HG02840 (cell line): ENCODE measurements around the gene GNG2.

Source experiments
- ATAC-seq: cut with Tn5 transposase; IDR thresholded peaks from one replicate; pipeline ENCODE4 v1.9.1; 2021; ENCODE audit warnings: mild to moderate bottlenecking, moderate library complexity, moderate number of reproducible peaks; ENCODE audit not compliant: unreplicated experiment, low FRiP score

The GNG2 gene

DNA sequence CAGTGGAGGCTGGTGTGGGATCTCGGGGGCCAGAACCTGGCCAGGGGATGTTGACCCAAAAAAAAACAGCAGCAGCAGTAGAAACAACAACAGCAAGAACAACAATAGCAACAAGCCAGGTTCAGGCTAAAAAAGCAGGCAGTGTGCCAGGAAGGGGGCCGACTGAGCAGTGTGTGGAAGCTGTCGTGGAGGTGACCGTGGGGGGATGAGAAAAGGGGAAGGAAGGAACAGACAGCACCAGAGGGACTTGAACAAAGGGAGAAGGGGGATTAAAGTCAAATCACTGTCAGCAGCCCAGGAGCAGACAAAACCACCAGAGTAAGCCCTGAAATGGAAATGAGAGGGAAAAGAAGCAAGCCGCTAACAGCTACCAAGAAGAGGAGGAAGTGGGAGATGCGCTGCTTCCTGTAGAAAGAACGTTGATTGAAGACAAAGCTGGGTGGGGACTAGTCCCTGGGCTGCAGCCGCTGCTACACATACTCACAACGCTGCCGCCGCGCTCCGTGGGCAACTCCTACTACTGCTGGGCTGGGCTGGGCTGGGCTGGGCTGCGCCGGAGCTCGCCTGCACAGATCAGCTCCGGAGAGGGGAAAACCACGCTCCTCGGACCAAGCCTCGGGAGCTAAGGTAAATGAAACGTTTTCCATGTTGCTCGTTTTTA is at the start of gene GNG2:
Gene GNG2 (plus strand): TSS at position 449 of the 661 bp plus-strand sequence. CDS start 90,067 bp downstream, outside the sequence.
- peak; percentile 80 for ATAC-seq

DNA sequence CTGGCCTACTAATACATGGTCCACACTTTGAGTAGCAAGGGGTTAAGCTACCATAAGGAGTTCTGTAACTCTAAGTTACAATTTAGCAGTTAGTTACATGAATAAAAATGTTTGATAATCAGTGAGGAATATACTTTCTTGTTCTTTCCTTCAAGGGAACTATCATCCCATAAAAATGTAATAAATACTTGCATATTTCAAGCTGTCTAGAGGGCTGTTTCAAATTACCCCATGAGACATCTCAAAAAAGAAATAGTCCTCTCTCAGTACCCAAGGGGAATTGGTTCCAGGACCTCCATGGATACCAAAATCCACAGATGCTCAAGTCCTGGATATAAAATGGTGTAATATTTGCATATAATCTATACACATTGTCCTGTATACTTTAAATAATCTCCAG is 48.7 kb upstream of the GNG2 start:
- no peak for ATAC-seq

DNA sequence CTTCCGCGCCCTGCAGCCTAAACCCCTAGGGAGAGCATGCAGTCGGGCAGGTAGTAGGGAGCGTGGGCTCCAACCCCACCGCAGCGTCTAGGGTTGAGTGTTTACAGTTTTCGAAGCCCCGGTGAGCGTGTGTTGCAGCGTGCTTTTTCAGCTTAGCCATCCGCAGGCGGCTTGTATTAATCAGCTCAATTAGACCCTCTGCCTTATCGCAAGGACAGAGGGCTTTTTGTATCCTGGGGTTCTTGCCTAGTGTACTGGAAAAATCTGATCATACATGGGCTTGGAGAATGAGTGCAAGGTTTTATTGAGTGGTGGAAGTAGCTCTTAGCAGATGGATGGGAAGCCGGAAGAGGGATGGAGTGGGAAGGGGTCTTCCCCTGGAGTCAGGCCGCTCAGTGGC is 44.4 kb upstream of the GNG2 start:
- ATAC-seq: no peak

DNA sequence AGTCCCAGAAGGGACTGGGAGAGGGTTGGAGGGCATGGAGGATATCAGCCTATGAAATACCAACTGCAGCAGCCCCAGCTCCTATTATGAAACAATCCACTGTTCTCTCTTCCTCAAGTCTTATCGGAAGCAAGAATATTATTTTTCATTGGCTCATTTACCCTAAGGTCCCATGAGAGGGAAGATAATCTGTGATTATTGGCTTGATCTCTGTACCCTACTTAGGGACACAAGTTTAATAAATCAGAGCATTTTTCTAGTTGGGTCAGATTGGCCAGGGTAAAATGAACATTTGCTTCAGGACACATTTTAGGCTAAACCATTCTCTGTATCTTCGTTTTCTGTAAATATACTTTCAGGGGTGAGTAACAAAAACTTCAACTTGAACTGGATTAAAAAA is 43.1 kb upstream of the GNG2 start:
- ATAC-seq: no peak

DNA sequence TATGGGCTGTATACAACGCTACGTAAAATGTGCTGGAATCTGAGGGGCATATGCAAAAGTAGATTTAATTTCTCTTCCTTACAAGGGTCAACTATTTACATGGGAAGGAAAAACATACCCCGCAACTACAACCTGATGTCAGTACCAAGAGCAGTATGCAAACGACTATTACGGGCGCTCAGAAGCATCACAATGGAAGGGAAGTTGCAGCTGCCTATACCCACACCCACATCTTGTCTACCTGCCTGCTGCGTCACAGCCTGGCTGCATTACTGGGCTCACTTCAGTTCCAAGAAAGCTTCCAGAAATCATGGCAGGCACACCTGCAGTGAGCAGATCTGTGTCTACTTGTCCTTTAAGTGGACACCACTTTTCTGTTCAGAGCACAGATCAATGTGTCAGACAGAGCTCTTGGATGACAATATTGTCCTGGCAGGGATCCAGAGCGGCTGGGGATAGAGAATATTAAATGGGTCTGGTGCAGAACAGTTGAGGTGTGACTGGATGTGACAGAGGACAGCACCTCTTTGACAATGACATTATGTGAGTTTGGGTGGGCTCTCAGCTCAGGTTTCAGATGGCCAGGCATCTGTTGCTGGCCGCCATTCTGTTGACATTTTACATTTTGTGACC is 41.5 kb upstream of the GNG2 start:
- ATAC-seq: no peak

DNA sequence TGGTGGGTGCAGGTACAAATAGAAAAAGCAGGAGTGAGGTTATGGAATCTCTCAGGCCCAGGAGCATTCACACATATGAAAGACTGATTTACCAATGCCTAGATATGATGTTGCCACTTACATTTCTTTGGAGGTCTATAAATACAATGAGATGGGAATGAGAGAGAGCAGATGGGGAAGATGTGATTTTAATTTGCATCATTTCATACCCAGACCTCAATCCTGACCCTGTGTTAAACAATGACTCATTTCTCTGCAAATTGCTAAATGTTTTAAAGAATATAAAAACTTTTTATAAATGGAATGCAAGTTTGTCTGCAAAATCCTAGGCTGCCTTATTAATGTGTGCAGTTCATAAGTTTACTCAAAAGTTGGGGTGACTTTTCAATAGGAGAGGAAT is 38.6 kb upstream of the GNG2 start:
- no peak for ATAC-seq

DNA sequence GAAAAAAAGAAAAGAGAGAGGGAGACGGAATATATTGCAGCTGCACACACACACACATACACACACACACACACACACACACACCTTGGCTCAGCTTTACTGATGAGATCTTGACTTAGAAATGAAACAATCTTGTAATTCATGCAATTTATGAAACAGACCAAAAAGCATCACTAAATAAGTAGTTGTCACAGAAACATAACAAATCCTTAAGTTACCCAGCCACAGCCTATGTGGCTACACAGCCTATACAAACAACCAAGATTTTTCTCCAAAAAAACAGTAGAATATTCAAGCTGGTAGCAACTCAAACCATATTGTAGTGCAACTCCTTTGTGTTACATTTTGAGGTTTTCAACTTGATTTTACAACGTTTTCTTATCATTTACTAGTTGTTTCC is 37.9 kb upstream of the GNG2 start:
- no peak for ATAC-seq

DNA sequence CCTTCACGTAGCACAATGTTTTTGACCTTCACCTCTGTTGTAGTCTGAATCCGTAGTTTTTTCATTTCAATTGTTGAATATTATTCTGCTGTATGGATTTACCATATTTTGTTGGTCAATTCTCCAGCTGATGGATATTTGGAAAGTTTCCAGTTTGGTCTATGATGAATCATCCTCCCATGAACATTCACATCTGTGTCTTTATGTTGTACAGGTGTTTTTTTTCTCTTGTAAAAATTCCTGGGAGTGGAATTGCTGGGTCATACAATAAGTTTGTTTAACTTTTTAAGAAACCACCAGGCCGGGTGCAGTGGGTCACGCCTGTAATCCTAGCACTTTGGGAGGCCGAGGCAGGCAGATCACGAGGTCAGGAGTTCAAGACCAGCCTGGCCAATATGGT is 36.7 kb upstream of the GNG2 start:
- ATAC-seq: no peak

DNA sequence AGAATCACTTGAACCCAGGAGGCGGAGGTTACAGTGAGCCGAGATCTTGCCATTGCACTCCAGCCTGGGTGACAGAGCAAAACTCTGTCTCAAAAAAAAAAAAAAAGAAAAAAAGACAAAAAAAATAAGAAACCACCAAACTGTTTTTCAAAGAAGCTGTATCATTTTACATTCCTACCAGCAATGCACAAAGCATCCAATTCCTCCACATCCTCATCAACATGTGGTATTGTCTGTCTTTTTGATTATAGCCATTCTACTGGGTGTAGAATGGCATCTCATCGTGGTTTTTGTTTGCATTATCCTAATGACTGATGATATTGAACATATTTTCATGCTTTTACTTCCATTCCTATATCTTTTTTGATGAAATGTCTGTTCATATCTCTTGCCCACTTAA is 36.2 kb upstream of the GNG2 start:
- ATAC-seq: no peak

DNA sequence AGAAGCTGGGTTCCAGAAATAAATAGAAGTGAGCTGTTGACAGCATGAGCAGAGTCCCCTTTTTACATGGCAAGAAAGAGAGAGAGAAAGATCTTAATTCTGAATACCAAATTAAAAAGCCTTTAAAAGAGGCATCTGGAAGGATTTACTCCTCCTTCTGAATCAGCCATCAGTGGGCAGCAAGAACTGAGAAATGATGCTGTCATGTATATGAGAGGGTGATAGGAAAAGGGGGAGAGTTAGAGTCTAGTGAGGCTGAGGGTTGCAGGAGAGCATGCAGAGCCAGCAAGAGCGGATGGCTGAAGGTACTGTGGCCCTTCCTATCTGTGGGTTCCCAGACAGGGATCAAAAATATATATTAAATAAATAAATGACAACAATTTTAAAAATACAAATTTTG is 34.5 kb upstream of the GNG2 start:
- ATAC-seq: no peak

DNA sequence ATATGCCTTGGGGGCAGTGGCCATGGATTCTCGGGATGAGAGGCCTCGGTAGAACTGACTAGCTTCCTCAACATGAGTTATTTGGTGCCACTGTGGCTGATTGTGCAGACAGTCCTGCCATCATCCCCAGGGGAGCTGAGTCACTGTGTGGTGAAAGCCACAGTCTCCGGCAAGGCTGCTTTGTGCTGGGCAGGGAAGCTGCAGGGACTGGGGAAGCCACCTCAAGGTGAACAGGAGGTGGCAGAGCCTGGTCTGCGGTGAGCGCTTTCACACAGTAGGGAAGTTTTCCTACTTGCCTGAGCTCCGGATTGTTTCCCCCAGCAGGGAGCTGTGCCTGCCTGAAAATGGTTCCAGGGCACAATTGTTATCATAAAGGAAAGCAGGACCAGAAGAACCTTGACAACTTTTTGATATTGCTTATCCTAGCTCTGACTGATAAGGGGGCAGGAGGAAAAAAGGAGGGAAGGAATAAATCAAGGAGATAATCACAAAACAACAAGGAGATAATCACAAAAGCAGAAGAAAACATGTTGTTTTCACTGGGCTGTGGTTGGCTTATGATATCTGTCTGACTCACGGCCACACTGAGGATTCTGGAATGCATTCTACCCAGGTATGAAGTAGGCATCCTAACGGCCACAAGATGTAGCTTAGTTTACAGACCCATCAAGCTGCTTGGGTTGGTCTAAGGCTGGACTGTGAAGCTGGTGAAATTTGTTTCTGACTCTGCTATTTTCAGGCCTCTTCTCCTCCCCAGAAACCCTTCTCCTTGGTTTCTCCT is 32.2 kb upstream of the GNG2 start:
- no peak for ATAC-seq

DNA sequence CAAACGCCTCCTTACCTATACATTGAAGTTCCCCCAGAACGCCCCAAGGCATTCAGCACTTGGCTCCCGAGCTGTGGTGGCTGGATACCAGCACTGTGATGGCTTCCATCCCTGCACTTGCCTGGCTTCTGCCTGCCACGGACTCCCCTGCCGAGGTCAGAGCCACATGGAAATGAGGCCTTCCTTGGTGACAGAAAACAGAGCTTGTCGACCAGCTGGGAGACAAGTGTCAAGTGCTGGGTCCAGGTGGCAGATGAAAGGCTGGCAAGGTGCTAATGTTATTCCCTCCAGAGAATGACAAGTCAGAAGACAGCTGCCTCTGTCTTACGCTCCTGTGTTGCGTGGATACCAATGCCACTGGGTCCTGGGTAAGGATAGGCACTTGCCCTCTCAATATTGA is 26.2 kb upstream of the GNG2 start:
- no peak for ATAC-seq

DNA sequence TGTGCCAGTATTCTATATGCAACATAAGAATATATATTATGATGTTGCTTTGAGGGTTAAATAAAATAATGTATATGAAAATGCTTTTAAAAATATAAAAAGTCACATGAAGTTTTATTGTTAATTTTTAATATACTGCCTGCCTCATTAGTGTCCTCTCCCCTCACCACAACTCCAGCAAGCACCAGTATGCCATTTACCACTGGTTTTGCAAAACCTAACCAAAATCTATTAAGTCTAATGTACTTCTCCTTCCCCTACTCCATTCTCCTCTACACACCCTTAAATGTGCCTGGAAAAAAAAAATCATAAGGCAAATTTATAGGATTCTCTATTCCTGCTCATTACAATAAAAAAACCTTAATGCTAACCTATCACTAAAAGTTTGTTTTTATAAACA is 24.0 kb upstream of the GNG2 start:
- ATAC-seq: no peak

DNA sequence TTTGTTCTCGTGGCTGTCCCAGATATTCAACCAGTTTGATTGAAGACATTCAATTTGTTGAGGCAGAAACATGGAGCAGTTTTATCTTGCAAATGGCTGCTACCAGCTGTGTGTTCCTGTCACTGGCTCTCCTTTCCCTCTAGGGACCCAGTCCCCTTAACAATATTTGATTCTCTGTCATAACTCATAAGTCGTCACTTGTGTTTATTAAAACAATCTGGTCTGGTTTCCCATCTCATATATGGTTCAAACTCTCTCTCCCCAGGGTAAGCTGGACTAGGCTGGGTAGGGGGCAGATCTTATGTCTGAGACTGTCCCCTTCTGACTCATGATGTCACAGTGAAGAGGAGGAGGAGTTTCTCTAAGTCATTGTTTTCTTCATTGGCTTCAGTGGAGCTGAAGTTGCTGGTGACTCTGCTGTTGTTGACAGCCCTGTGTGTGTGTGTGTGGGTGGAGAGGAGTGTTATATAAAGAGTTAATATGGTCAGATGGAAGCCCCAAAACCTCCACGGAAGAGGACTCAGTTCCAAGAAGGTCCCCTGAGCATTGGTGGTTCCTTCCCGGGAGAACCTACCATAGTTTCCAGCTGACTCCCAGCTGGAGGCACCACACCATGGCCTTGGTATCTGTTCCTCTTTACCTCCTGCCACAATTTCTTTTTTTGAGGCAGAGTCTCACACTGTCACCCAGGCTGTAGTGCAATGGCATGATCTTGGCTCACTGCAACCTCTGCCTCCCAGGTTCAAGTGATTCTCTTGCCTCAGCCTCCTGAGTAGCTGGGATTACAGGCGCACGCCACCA is 16.1 kb upstream of the GNG2 start:
- ATAC-seq: no peak

DNA sequence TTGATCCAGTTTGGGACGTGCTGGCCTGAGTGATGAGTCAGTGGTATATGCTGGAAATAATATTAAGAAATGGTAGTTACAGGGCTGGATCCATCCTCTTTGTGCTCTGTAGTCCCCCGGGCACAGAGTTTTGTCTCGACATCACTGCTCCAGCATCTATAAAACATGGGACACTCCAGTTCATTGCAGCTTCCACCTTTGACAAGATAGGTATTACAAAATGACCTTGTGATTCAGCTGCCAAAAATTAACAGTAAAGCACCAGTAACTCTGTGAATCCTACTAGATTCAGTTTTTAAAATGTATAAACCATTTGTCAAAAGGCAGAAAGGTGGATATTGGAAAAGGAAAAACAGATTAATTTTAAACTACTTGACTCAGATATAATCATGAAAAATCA is 14.6 kb upstream of the GNG2 start:
- no peak for ATAC-seq

DNA sequence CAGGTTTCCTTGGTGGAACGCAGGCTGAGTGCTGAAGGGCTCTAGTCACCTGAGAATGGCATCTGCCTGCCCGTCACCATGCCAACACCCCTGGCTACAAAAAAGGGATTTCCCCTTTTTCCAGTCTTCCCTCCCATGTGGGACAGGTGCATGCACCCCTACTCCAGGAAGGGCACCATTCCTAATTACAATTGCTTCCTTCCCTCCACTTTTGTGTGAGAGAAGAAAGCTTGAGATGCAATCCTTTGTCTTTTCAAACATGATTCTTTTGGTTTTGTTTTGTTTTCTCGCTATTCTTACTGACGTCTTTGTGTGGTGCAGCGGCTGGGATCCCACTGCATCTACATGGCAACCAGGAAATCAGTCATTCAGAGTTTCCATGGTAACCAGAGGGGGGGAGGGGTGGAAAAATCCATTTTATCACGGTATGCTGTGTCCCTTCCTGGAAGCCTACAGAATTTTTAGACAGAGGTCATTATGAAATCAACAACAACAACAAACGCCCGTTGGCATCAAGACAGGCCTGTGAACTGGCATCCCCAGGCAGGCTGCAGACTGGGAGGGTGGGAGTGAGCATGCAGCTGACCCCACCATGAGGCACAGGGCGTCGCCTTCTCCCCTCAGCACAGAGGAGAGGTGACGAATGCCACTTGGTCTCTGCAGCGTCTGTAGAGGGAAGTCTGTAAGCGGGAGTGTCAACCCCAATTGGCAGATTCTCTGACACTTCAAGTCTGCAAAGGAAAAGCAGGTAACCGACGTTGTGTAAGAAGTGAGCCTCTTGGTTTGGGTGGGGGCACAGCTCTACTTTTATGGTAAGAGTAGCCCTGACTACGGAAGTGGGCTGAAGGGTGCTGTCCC is 13.6 kb upstream of the GNG2 start:
- peak; percentile 73 for ATAC-seq

DNA sequence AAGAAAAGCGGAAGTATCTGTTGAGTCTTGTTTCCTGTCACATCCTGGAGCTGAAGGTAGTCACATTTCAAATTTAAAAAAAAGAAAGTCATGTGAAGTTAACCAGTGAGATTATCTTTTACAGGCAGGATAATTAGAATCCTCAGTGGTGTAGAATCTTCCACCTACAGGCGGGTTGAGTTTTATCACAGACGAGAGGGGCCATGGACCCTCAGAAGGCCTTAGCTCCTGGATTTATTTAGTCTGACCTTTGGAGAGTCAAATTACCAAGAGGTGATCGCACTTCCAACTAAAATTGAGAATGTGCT is 13.0 kb upstream of the GNG2 start:
- no peak for ATAC-seq

DNA sequence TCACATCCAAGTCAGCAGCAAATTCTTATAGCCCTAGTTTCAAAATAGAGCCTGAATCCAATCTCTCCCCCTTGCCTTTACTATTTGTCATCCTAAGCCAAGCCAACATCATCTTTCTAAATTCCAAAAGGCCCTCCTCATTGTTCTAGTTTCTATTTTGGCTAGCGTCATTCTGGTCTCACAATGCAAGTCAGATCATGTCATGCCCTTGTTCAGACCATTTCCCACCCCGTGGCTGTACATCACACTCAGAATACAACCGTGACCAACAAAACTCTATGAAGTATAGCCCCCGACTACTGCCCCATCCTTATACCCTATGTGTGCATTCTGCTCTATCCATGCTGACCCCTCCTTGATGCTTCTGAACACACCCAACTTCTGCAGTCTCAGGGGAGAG is 12.3 kb upstream of the GNG2 start:
- ATAC-seq: no peak

DNA sequence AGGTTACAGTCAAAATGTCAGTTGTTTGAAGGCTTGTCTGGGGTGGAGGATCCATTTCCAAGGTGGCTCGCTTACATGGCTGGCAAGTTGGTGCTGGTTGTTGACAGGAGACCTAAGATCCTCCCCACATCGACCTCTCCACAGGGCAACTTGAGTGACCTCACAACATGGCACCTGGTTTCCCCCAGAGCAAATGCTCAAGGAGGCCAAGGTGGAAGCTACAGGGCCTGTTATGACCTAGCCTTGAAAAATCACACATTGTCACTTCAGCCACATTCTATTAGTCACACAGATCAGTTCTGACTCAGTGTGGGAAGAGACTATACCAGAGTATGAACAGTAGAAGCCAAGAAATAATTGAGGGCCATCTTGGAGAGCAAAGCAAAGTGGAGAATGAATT is 11.3 kb upstream of the GNG2 start:
- ATAC-seq: no peak

DNA sequence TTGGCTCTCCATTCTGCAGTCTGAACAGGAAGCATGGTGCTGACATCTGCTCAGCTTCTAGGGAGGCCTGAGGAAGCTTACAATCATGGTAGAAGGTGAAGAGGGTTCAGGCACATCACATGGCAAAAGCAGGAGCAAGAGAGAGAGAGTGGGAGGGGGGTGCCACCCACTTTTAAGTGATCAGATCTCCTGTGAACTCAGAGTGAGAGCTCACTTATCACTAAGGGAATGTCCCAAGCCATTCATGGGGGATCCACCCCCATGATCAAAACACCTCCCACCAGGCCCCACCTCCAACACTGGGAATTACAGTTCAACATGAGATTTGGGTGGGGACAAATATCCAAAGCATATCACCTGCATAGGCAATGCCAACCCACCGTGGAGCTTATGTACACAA is 9.8 kb upstream of the GNG2 start:
- ATAC-seq: no peak
